IPS DF 19.7 (cell line): ENCODE results near the gene PSMD3.
"Not testable (repeated sequence)": the region's sequence is repeated elsewhere in the genome, so short reads cannot be mapped to it uniquely, and the experiment has no call there.

ENCODE experiments used
- DNase-seq: peaks from one replicate; pipeline ENCODE4 v3.0.0-alpha.2; 2013; ENCODE audit warnings: low read depth, low spot score

Gene PSMD3

GRCh38 chr17:39996800-39997199 is 16.2 kb downstream of the PSMD3 start:
- DNase-seq, result no peak

GRCh38 chr17:39997543-39997942 is 16.9 kb downstream of the PSMD3 start:
- no peak for DNase-seq

GRCh38 chr17:39999067-39999466 is 18.5 kb downstream of the PSMD3 start:
- DNase-seq, result no peak

GRCh38 chr17:40000161-40000560 is 19.6 kb downstream of the PSMD3 start:
- no peak for DNase-seq

GRCh38 chr17:40001335-40001734 is 20.7 kb downstream of the PSMD3 start:
- not testable (repeated sequence) for DNase-seq

GRCh38 chr17:40004072-40004471 is 23.5 kb downstream of the PSMD3 start:
- DNase-seq, result no peak

GRCh38 chr17:40004712-40005111 is 24.1 kb downstream of the PSMD3 start:
- DNase-seq, result no peak

- no peak for DNase-seq
These were observed 24.9 kb downstream of the PSMD3 start for GRCh38 chr17:40005520-40005919.

- not testable (repeated sequence) for DNase-seq
These were observed 30.4 kb downstream of the PSMD3 start for GRCh38 chr17:40010946-40011500.

GRCh38 chr17:40012017-40012647 is 31.5 kb downstream of the PSMD3 start:
- DNase-seq, result not testable (repeated sequence)

- no peak for DNase-seq
These were observed 33.9 kb downstream of the PSMD3 start for GRCh38 chr17:40014375-40014980.

GRCh38 chr17:40015005-40015997 is 34.7 kb downstream of the PSMD3 start, which contains the start of gene CSF3:
CSF3 (plus strand) TSS chr17:40015440; CDS start chr17:40015475, 35 bp downstream.
- DNase-seq, result no peak

- no peak for DNase-seq
These were observed 35.7 kb downstream of the PSMD3 start for GRCh38 chr17:40015998-40016985.

GRCh38 chr17:40017422-40018080 is 36.9 kb downstream of the PSMD3 start:
- no peak for DNase-seq

- no peak for DNase-seq
These were observed 37.9 kb downstream of the PSMD3 start for GRCh38 chr17:40018211-40019121.

- DNase-seq, result no peak
These were observed 38.8 kb downstream of the PSMD3 start for GRCh38 chr17:40019140-40019991.

- DNase-seq, result no peak
These were observed 39.5 kb downstream of the PSMD3 start for GRCh38 chr17:40020146-40020545.

- DNase-seq, result no peak
These were observed 40.9 kb downstream of the PSMD3 start for GRCh38 chr17:40021451-40021971.
